HepG2 (cell line): ENCODE data around the gene MRPS34.

Source experiments
- AFF4 ChIP-seq: sonication (generic); formaldehyde crosslinking; IDR thresholded peaks from 2 replicates; pipeline ENCODE4 v1.4.0; 2020; ENCODE audit warnings: missing genetic modification reagents
- ASH2L ChIP-seq: fragments of 300-600, 200-600 bp; sonication (generic); IDR thresholded peaks from 2 replicates; pipeline ENCODE4 v1.7.0; 2017; ENCODE audit warnings: low read depth, mild to moderate bottlenecking, moderate library complexity, mixed read lengths, low read length; ENCODE audit not compliant: insufficient read length
- CBX5 ChIP-seq: sonication (generic); formaldehyde crosslinking; IDR thresholded peaks from 2 replicates; pipeline ENCODE4 v1.4.0; 2020; ENCODE audit warnings: missing genetic modification reagents, borderline replicate concordance
- CHD2 ChIP-seq: IDR thresholded peaks from 2 replicates; pipeline ENCODE4 v1.6.1; 2011; ENCODE audit warnings: low read depth, low read length, improper control_type of control experiment
- CTCF ChIP-seq: sonication (generic); formaldehyde crosslinking; IDR thresholded peaks from 2 replicates; pipeline ENCODE4 v1.5.0; 2020; ENCODE audit warnings: mild to moderate bottlenecking, missing genetic modification reagents, moderate library complexity
- E2F5 ChIP-seq: sonication (generic); formaldehyde crosslinking; conservative IDR thresholded peaks from 2 replicates; pipeline ENCODE4 v1.4.0; 2020; ENCODE audit warnings: missing genetic modification reagents
- ESRRA ChIP-seq: sonication (generic); formaldehyde crosslinking; IDR thresholded peaks from 2 replicates; pipeline ENCODE4 v1.5.1; 2020; ENCODE audit warnings: mild to moderate bottlenecking, low read depth, missing genetic modification reagents
- KLF16 ChIP-seq, 2 experiments: sonication (generic) in 1 of 2; formaldehyde crosslinking in 1 of 2; IDR thresholded peaks; 2 replicates each; pipeline versions ENCODE4 v1.6.1 to v1.8.0; 2016 to 2023; ENCODE audit warnings: missing genetic modification reagents in 2 of 2, missing compliant biosample characterization in 1 of 2
- TAF15 ChIP-seq: fragments of 200-400 bp; formaldehyde crosslinking; IDR thresholded peaks from one replicate; pipeline ENCODE4 v1.6.1; 2018; ENCODE audit warnings: mild to moderate bottlenecking, low read depth, low read length; ENCODE audit not compliant: poor library complexity, severe bottlenecking
- ZC3H4 ChIP-seq: sonication (generic); formaldehyde crosslinking; IDR thresholded peaks from 2 replicates; pipeline ENCODE4 v1.4.0; 2020; ENCODE audit warnings: missing genetic modification reagents, borderline replicate concordance
- ZNF18 ChIP-seq: sonication (generic); formaldehyde crosslinking; IDR thresholded peaks from 2 replicates; pipeline ENCODE4 v1.8.0; 2022; ENCODE audit warnings: mild to moderate bottlenecking, missing genetic modification reagents; ENCODE audit not compliant: insufficient replicate concordance
- ZNF296 ChIP-seq: sonication (generic); formaldehyde crosslinking; conservative IDR thresholded peaks from 2 replicates; pipeline ENCODE4 v1.5.0; 2020; ENCODE audit warnings: mild to moderate bottlenecking, missing genetic modification reagents
- ZNF430 ChIP-seq: sonication (generic); formaldehyde crosslinking; IDR thresholded peaks from 2 replicates; pipeline ENCODE4 v1.9.0; 2021; ENCODE audit warnings: mild to moderate bottlenecking, missing genetic modification reagents
- ZNF879 ChIP-seq: sonication (generic); formaldehyde crosslinking; IDR thresholded peaks from 2 replicates; pipeline ENCODE4 v1.8.1; 2023; ENCODE audit warnings: missing genetic modification reagents

- no peak for TF ChIP-seq ZNF18
- TF ChIP-seq CBX5 (CRISPR knock-in tag), result no peak
- TF ChIP-seq CTCF, result no peak
- TF ChIP-seq AFF4, result no peak
- no peak for TF ChIP-seq ZNF430 (CRISPR knock-in tag)
- no peak for TF ChIP-seq ESRRA (CRISPR knock-in tag)
- TF ChIP-seq TAF15, result no peak
- TF ChIP-seq ZC3H4, result no peak
- no peak for TF ChIP-seq ASH2L
- TF ChIP-seq ZNF879, result no peak
- no peak for TF ChIP-seq KLF16 (CRISPR knock-in tag; IDR thresholded peaks at IDR 0.05)
- TF ChIP-seq ZNF296 (CRISPR knock-in tag), result no peak
- TF ChIP-seq CHD2, result no peak
- TF ChIP-seq E2F5 (CRISPR knock-in tag), result no peak
Measured at GRCh38 chr16:1771188-1771863, 1.6 kb downstream of the MRPS34 start, which contains the start of gene NME3.
